IPS-20b (cell line): Measurements from ENCODE around the gene ZNF81.

Experiments
- H3K27ac ChIP-seq: one replicate; pipeline ENCODE4 v1.5.1; 2013; ENCODE audit warnings: low read length
- H3K27me3 ChIP-seq: 2 replicates; pipeline ENCODE4 v1.6.1; 2013; ENCODE audit warnings: mild to moderate bottlenecking, low read length, inconsistent platforms; ENCODE audit not compliant: insufficient read depth
- H3K36me3 ChIP-seq: 2 replicates; pipeline ENCODE4 v1.6.1; 2013; ENCODE audit warnings: low read depth, mild to moderate bottlenecking, inconsistent platforms, low read length, moderate library complexity; ENCODE audit not compliant: insufficient read depth
- H3K4me1 ChIP-seq: 2 replicates; pipeline ENCODE4 v1.6.1; 2013; ENCODE audit warnings: mild to moderate bottlenecking, control low read depth, inconsistent platforms, low read length, moderate library complexity; ENCODE audit not compliant: insufficient read depth
- H3K4me3 ChIP-seq: 2 replicates; pipeline ENCODE4 v1.5.1; 2013; ENCODE audit warnings: mild to moderate bottlenecking, low read length, inconsistent platforms
- H3K9ac ChIP-seq: 2 replicates; pipeline ENCODE4 v1.6.1; 2013; ENCODE audit warnings: low read depth, mild to moderate bottlenecking, inconsistent platforms, low read length, moderate library complexity
- H3K9me3 ChIP-seq: 2 replicates; pipeline ENCODE4 v1.6.1; 2013; ENCODE audit warnings: mild to moderate bottlenecking, low read depth, low read length, inconsistent platforms; ENCODE audit not compliant: insufficient read depth

Gene ZNF81

DNA sequence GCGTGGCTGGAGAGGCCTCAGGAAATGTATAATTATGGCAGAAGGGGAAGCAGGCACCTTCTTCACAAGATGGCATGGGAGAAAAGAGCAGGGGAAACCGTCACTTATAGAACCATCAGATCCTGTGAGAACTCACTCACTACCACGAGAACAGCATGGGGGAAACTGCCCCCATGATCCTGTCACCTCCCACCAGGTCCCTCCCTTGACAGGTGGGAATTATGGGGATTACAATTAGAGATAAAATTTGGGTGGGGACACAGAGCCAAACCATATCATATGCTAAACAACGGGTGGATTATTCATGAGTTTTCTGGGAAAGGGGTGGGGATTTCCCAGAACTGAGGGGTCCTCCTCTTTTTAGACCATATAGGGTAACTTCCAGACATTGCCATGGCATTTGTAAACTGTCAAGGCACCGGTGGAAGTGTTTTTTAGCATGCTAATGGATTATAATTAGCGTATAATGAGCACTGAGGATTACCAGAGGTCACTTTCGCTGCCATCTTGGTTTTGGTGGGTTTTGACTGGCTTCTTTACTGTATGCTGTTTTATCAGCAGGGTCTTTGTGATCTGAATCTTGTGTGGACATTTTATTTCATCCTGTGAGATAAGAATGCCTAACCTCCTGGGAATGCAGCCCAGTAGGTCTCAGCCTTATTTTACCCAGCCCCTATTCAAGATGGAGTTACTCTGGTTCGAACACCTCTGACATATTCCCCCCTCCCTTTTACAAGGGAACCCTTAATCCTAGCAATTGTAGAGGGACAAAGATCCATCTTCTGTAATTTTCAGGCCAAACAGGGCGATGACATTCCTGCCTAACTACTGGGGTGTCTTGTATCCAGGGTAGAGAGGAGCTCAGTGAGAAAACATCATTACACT is 27.6 kb upstream of the ZNF81 start:
- Histone ChIP-seq H3K36me3 (no peaks in the 10 kb centered on the region), H3K9me3 (no peaks in the 10 kb centered on the region), H3K27ac (no peak overlapping the region), H3K9ac (no peak overlapping the region), H3K4me3 (no peak overlapping the region), H3K27me3 (no peaks in the 10 kb centered on the region), H3K4me1 (no peaks in the 10 kb centered on the region)

DNA sequence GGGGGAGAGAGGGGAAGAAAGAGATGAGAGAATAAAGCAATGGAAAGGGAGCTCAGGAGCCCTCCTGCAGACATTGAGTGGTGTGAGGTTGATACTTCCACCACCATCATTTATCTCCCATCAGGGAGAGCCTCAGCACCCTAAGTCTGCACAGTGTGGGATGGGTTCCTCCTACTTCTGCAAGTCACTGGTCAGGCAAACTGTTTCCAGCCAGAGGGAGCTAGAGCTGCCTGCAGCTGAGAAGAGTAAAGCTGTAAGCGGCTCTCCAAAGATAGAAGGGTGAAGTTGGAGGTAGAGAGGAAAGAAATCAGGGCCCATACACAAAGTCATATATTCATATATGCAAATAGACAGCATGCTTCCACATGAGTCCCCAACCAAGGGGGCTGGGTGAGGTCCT is 21.9 kb upstream of the ZNF81 start:
- H3K36me3 ChIP-seq = no peaks in the 10 kb centered on the region
- peaks cover 10% of the 10 kb centered on the region for H3K9me3 ChIP-seq
- peaks cover 13% of the 10 kb centered on the region for H3K4me1 ChIP-seq
- H3K9ac ChIP-seq = peak overlapping the region; percentile 80; the same call in 1 of the 2 replicates
- H3K27ac ChIP-seq = peak overlapping the region; percentile 94
- no peaks in the 10 kb centered on the region for H3K27me3 ChIP-seq
- H3K4me3 ChIP-seq = no peak overlapping the region

DNA sequence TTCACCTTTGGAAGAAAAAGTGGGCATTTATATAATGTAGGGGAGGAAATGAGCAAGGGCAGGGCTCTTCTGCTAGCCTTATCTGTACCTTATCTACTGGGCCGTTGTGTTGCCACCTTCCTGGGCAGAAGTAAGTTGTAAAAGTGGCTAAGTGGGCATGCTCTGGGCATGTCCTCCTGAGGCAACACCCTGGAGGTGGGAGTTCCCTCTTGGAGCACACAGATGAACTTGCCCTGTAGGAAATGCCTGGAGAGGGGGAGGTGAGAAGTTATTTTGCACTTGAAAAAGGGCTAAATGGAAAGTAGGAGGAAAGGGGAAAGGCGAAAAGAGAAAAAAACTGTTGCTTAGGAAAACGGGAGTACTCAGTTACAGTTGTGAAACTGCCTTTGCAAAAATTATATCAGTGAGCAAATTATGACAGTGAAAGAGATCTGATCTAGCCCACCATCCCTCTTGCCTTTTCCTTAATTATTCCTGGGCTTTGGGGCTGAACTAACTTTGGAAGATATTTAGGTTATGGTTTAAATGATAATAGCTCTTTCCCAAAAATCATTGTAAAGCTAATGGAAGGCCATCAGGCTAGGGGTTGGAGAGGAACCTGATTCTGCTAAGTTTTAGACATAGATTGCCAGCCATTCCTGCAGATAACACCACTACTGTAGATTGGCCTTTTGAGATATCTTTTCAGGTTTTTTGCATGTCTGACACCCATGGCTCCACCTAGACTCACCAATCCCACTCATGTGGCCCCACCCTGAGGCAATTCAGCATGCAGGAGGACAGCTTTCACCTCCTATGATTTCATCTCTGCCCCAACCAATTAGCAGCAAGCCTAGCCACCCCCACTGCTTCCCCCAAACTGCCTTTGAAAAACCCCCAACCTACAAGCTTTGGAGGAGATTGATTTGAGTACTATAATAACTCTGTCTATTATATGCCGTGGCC is 20.5 kb upstream of the ZNF81 start:
- H3K9ac ChIP-seq = peak overlapping the region; percentile 80
- H3K9me3 ChIP-seq = peaks cover 10% of the 10 kb centered on the region
- H3K4me3 ChIP-seq = peak overlapping the region; percentile 64
- H3K4me1 ChIP-seq = peaks cover 13% of the 10 kb centered on the region
- peak overlapping the region; percentile 94 for H3K27ac ChIP-seq
- H3K27me3 ChIP-seq = no peaks in the 10 kb centered on the region
- no peaks in the 10 kb centered on the region for H3K36me3 ChIP-seq

DNA sequence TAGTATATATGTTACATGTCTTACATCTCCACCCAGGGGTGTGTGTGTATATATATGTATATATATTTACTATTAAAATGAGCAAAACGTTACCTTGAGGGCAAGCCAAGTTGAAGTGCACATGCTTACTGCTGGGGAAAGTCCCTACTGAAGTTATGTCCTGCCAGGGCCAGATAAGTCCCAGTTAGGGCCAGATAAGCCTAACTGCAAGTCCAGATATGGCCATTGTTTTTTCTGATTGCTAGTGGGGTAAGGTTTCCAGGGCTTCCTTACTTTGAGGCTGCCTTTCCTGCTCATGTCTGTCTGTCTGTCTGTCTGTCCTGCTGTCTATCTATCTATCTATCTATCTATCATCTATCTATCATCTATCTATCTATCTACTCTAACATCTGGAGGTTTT is 19.3 kb upstream of the ZNF81 start:
- H3K9ac ChIP-seq = no peak overlapping the region
- peaks cover 10% of the 10 kb centered on the region for H3K9me3 ChIP-seq
- H3K27me3 ChIP-seq = no peaks in the 10 kb centered on the region
- no peak overlapping the region for H3K4me3 ChIP-seq
- H3K4me1 ChIP-seq = peaks cover 13% of the 10 kb centered on the region
- H3K36me3 ChIP-seq = no peaks in the 10 kb centered on the region
- H3K27ac ChIP-seq = no peak overlapping the region

DNA sequence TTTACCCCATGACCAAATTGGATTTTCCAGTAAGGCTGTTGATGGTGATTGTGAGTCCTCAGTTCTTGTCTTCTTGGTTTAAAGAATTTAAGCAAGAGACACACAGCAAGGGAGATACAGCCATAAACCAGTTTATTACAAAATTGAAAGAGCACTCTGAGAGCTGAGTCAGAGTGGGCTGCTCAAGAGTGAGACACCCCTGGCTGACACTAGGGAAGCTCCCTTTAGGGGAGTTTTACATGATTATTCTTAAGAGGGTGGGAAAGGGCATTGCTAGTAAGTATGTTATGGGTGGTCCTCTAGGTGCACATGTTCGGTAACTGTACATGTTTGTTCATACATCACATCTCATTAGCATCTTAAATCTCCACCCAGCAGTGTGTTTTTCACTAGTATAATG is 18.8 kb upstream of the ZNF81 start:
- Histone ChIP-seq H3K27ac (no peak overlapping the region), H3K9me3 (peaks cover 10% of the 10 kb centered on the region), H3K27me3 (no peaks in the 10 kb centered on the region)

DNA sequence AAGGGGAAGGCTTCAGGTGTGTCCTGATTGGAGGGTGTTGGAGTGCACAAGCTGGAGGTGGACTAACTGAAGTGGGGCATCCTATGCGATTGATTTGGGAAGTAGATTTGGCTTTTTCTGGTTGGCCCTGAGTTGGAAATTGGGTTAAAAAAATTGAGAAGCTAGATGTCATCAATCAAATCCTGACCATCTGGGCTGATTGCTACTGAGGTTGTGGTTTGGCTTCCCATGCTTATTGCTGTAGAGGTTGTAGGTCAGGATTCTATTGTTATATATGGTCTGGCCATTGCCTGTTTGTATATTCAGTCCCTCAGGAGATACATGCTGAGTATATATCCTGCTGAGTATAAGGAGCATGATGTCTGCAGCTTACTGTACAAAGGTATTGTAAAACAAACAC is 7.7 kb upstream of the ZNF81 start:
- Histone ChIP-seq H3K4me1 (no peaks in the 10 kb centered on the region), H3K36me3 (no peaks in the 10 kb centered on the region), H3K27me3 (no peaks in the 10 kb centered on the region), H3K9me3 (no peaks in the 10 kb centered on the region), H3K27ac (no peak overlapping the region), H3K4me3 (no peak overlapping the region), H3K9ac (no peak overlapping the region)

More for the DNA sequence above, 18.8 kb upstream of the ZNF81 start:
- Histone ChIP-seq H3K36me3 (no peaks in the 10 kb centered on the region), H3K4me1 (peaks cover 13% of the 10 kb centered on the region), H3K4me3 (no peak overlapping the region), H3K9ac (no peak overlapping the region)

DNA sequence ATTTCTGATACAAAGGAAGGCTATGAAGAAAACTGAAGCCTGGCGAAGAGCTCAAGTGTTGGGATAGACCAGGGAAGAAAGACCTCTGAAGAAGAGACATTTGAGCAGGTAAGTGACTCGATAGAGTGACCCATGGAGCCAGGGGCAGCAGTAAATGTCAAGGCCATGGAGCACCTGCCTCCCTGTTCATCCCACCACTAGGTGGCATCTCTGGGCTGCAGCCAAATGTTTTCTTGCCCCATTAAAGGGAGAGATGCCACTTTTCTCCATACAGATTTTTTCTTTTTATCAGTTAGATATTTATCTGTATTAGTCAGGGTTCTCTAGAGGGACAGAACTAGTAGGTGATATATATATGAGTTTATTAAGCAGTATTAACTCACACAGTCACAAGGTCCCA is 4.9 kb upstream of the ZNF81 start:
- no peak overlapping the region for H3K4me3 ChIP-seq
- H3K4me1 ChIP-seq = peaks cover 6% of the 10 kb centered on the region; the same call in 1 of the 2 replicates
- H3K9me3 ChIP-seq = no peaks in the 10 kb centered on the region
- no peaks in the 10 kb centered on the region for H3K27me3 ChIP-seq
- H3K36me3 ChIP-seq = no peaks in the 10 kb centered on the region
- no peak overlapping the region for H3K9ac ChIP-seq
- no peak overlapping the region for H3K27ac ChIP-seq

DNA sequence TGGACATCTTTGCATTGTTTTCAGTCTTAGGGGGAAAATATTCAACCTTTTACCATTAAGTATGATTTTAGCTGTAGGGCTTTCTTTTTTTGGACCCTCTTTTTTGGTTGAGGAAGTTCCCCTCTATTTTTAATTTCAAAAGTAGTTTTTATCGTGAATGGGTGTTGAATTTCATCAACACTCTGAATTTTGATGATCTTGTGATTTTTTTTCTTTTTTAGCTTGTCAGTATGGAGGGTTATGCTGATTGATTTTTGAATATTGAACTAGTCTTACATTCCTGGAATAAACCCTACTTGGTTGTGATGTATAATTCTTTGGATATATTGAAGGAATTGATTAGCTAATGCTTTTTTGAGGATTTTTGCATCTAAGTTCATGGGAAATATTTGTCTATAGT is 1.7 kb downstream of the ZNF81 start:
- Histone ChIP-seq H3K27me3 (no peaks in the 10 kb centered on the region), H3K4me3 (no peak overlapping the region), H3K36me3 (no peaks in the 10 kb centered on the region), H3K27ac (no peak overlapping the region), H3K4me1 (peaks cover 6% of the 10 kb centered on the region; the same call in 1 of the 2 replicates), H3K9me3 (no peaks in the 10 kb centered on the region), H3K9ac (no peak overlapping the region)

DNA sequence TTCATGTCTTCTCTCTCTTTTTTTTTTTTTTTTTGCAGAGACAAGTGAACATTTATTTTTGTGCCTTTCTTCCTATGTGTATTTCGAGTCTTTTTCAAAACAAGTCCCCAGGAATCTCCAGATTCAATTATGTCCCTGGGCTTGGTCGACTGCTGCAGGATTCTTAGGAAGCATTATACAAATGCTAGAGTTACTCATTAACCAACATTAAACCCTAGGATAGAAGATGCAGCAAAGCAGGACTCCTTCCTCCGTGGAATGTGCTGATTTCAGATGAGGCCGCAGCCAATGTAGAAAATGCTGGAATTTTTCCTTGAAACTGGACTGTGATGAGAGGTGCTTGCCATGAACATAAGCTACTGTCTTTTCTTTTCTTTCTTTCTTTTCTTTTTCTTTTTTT is 3.4 kb downstream of the ZNF81 start:
- H3K4me3 ChIP-seq = no peak overlapping the region
- no peak overlapping the region for H3K9ac ChIP-seq

DNA sequence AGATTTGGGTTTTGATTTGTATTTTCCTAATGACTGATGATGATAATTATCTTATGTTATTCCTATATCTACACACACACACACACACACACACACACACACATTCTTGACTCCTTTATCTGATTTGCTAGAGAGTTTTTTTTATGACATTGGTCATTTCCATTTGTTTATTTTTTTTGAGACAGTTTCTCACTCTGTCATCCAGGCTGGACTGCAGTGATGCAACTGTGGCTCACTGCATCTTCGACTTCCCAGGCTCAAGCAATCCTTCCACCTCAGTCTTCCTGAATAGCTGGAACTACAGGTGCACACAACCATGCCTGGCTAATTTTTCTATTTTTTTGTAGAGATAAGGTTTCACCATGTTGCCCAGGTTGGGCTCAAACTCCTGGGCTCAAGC is 6.7 kb downstream of the ZNF81 start:
- Histone ChIP-seq H3K9ac (no peak overlapping the region), H3K9me3 (no peaks in the 10 kb centered on the region), H3K36me3 (peaks cover 13% of the 10 kb centered on the region), H3K4me3 (no peak overlapping the region), H3K27ac (no peak overlapping the region), H3K27me3 (no peaks in the 10 kb centered on the region), H3K4me1 (no peaks in the 10 kb centered on the region)

More for the DNA sequence above, 3.4 kb downstream of the ZNF81 start:
- Histone ChIP-seq H3K36me3 (no peaks in the 10 kb centered on the region), H3K4me1 (peaks cover 6% of the 10 kb centered on the region; the same call in 1 of the 2 replicates), H3K27me3 (no peaks in the 10 kb centered on the region), H3K27ac (no peak overlapping the region), H3K9me3 (no peaks in the 10 kb centered on the region)

DNA sequence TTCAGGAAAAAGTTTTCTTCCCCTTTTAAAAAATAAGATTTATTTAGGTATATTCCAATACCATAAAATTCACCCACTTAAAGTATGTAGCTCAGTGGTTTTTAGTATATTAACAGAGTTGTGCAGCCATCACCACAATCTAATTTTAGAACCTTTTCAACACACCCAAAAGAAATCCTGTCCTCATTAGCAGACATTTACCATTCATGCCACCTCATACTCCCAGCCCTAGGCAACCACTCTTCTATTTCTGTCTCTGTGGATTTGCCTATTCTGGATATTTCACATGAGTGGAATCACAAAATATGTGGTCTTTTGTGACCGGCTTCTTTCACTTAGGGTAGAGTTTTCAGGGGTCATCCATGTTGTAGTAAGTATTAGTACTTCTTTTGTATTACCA is 7.4 kb downstream of the ZNF81 start:
- Histone ChIP-seq H3K9ac (no peak overlapping the region), H3K4me3 (no peak overlapping the region), H3K9me3 (no peaks in the 10 kb centered on the region), H3K27ac (no peak overlapping the region), H3K36me3 (peaks cover 13% of the 10 kb centered on the region), H3K27me3 (no peaks in the 10 kb centered on the region), H3K4me1 (no peaks in the 10 kb centered on the region)
